ENCODE measurements around the gene SDHAF3. TPM values are rescaled to one million over a fixed set of nuclear protein-coding genes. Genes with fewer than 3 reads are reported as not detected.

Gene SDHAF3
- total and polyA plus RNA-seq, 9 donors, result 5.1 to 13.1 (median 9.1) TPM

DNA sequence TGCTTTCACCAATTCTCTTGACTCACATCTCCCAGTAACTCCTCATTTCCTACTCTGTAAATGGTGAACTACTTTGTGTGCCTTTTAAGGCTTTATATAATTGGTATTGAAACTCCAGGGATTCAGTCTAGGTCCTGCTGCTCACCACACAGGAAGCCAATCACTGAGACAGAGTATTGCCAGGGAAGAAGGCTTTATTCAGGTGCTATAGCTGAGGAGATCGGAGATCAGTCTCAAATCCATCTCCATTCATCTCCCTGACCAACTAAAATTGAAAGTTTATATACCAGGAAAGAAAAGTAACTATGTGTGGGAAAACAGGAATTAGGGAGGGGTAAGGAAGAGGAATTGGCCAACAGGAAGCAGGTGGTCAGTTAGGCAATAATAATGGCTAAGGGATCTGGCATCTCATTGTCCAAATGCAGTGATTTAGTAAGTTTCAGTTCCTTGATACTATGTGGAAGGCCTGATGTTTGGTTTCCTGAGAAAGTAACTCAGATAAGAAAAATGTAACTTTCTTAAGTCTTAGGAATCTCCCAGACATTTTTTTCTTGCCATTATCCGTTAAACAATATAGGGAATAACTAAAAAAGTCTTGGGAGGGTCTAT, 10.2 kb upstream of the SDHAF3 start:
- DNase-seq, result no peak
- no peaks in the 10 kb centered on the region for H3K9me3 ChIP-seq
- H3K4me1 ChIP-seq (ENCODE audit: insufficient read depth), result no peaks in the 10 kb centered on the region
- intact Hi-C loops (cut with DNase I), result loop anchor here in 1 of 4 donors (10.0 kb wide), 1 partner anchor 78 kb away; no protein-coding TSS in a partner anchor
- WGBS, 3 donors, result 73 to 84% (median 77%) methylated on average over 2 of the region's 2 CpGs
- no peak overlapping the region for H3K4me3 ChIP-seq
- H3K36me3 ChIP-seq, result no peaks in the 10 kb centered on the region
- no peaks in the 10 kb centered on the region for H3K27me3 ChIP-seq
- no peak overlapping the region for H3K27ac ChIP-seq
- TF ChIP-seq EP300 (IDR thresholded peaks at IDR 0.05), result no peak
- TF ChIP-seq, protein P1, sequence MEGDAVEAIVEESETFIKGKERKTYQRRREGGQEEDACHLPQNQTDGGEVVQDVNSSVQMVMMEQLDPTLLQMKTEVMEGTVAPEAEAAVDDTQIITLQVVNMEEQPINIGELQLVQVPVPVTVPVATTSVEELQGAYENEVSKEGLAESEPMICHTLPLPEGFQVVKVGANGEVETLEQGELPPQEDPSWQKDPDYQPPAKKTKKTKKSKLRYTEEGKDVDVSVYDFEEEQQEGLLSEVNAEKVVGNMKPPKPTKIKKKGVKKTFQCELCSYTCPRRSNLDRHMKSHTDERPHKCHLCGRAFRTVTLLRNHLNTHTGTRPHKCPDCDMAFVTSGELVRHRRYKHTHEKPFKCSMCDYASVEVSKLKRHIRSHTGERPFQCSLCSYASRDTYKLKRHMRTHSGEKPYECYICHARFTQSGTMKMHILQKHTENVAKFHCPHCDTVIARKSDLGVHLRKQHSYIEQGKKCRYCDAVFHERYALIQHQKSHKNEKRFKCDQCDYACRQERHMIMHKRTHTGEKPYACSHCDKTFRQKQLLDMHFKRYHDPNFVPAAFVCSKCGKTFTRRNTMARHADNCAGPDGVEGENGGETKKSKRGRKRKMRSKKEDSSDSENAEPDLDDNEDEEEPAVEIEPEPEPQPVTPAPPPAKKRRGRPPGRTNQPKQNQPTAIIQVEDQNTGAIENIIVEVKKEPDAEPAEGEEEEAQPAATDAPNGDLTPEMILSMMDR (IDR thresholded peaks at IDR 0.05), result no peak
- no peak for TF ChIP-seq POLR2A (IDR thresholded peaks at IDR 0.05)

DNA sequence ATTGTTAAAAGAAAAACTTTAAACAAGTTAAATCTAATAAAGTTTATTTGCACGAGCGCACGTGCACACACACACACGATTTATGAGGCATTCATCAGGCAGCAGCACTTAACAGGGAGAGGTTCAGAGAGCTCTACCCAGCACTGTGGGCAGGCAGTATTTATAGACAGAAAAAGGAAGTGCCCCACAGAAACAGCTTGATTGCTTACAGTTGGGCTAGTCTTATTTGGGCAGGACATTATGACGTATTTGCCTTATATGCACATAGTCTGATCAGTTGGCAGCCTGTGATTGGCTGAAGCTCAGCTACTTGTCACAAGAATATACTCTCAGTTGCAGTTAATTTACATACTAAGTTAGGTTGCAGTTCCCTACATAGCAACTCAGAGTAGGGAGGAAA, 1.2 kb upstream of the SDHAF3 start:
- no peak overlapping the region for H3K27ac ChIP-seq
- intact Hi-C loops (cut with DNase I), result no loop called here
- no peaks in the 10 kb centered on the region for H3K4me1 ChIP-seq (ENCODE audit: insufficient read depth)
- no peaks in the 10 kb centered on the region for H3K27me3 ChIP-seq
- DNase-seq, result no peak
- H3K4me3 ChIP-seq, result no peak overlapping the region
- no peaks in the 10 kb centered on the region for H3K9me3 ChIP-seq
- 83 to 84% (median 84%) methylated on average over 5 of the region's 5 CpGs for WGBS, 3 donors
- H3K36me3 ChIP-seq, result no peaks in the 10 kb centered on the region
- TF ChIP-seq, protein P1 (IDR thresholded peaks at IDR 0.05), result no peak
- no peak for TF ChIP-seq EP300 (IDR thresholded peaks at IDR 0.05)
- no peak for TF ChIP-seq POLR2A (IDR thresholded peaks at IDR 0.05)

DNA sequence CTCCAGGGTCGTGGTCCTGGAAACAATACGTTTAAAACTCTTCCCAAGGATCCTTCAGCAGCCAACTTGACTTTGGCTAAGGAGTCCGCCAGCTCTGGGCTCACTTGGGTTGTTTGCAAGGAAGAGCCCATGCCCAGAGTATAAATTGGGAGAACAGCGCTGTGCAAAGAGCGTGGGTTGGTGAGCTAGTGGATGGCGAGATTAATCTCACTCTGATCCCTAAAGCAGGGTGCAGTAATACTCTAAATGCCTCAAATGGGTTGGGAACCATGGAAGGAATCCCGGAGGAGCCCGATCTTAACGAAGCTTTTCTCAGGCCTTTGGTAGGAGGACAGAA, 495 bp upstream of the SDHAF3 start:
- DNase-seq, result peak in 1 of 5 donors; percentile 22
- Histone ChIP-seq H3K4me3 (peak overlapping the region; percentile 70), H3K27me3 (no peaks in the 10 kb centered on the region), H3K4me1 (ENCODE audit: insufficient read depth) (no peaks in the 10 kb centered on the region), H3K9me3 (no peaks in the 10 kb centered on the region), H3K36me3 (no peaks in the 10 kb centered on the region), H3K27ac (peak overlapping the region in 1 of 2 donors; percentile 69)
- intact Hi-C loops (cut with DNase I), result no loop called here
- TF ChIP-seq EP300 (IDR thresholded peaks at IDR 0.05), result no peak
- no peak for TF ChIP-seq POLR2A (IDR thresholded peaks at IDR 0.05)
- TF ChIP-seq, protein P1 (IDR thresholded peaks at IDR 0.05), result no peak
- 54 to 75% (median 58%) methylated on average over 9 of the region's 9 CpGs for WGBS, 3 donors

DNA sequence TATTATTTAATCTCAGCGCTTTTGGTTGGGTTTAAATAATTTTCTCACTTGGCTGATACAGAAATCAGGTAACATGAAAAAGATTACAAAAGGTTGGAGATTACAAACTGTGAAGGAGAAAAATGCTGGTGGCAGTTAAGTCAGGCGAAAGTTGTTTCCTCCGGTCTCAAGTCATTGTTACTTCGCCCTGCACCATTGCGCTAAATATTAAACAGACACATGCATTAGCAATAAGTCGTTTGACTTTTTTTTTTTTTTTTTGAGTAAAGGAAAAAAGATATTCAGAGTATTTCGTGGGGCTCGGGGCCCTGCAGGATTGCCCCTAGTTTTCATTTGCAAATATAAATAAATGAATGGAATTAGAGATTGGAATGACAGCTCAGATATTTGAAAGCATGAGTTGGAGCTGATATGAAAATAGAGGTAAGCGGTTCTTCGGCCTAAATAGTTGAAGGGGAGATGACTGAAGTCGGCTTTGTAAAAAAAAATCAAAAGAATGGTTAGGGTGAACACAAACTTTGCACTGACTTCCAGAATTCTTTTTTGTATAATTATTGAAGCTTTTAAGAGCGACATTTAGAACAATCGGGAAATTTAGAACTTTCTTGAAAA, 914 bp downstream of the SDHAF3 start:
- Histone ChIP-seq H3K4me1 (ENCODE audit: insufficient read depth) (no peaks in the 10 kb centered on the region), H3K4me3 (peak overlapping the region; percentile 70), H3K27me3 (no peaks in the 10 kb centered on the region), H3K9me3 (no peaks in the 10 kb centered on the region), H3K36me3 (no peaks in the 10 kb centered on the region), H3K27ac (no peak overlapping the region)
- TF ChIP-seq EP300 (IDR thresholded peaks at IDR 0.05), result no peak
- no peak for TF ChIP-seq POLR2A (IDR thresholded peaks at IDR 0.05)
- intact Hi-C loops (cut with DNase I), result no loop called here
- no peak for DNase-seq
- 19 to 20% (median 20%) methylated on average over 13 of the region's 13 CpGs for WGBS, 3 donors

DNA sequence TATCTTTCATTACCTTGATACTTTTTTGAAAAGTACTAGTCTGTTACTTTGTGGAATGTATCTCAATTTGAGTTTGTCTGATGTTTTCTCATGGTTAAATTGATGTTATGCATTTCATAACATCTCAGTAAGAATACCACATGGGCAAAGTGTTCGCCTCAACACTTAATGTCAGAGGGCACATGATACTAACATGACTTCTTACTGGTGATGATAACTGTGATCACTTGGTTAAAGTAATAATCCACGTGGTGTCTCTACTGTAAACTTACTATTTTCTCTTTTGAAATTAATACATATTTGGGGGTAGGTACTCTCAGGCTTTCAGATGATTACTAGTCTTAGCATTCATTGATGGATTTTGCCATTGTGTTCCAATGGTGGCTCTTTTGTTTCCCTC, 2.2 kb downstream of the SDHAF3 start:
- no peak overlapping the region for H3K4me3 ChIP-seq
- H3K27me3 ChIP-seq, result no peaks in the 10 kb centered on the region
- H3K9me3 ChIP-seq, result no peaks in the 10 kb centered on the region
- no peak for DNase-seq
- H3K4me1 ChIP-seq (ENCODE audit: insufficient read depth), result no peaks in the 10 kb centered on the region
- WGBS, 3 donors, result 87 to 90% (median 89%) methylated on average over 2 of the region's 2 CpGs
- H3K27ac ChIP-seq, result no peak overlapping the region
- TF ChIP-seq POLR2A (IDR thresholded peaks at IDR 0.05) (no peak), EP300 (IDR thresholded peaks at IDR 0.05) (no peak)
- TF ChIP-seq, protein P1 (IDR thresholded peaks at IDR 0.05), result no peak
- H3K36me3 ChIP-seq, result no peaks in the 10 kb centered on the region
- intact Hi-C loops (cut with DNase I), result no loop called here

Data from ovary (tissue), 9 donors.